CD4-positive, alpha-beta T cell treated with Interleukin-4 for 4 hours (primary cell): ENCODE data around the gene ZFP14.

Experiments used
- DNase-seq: peaks from one replicate; pipeline ENCODE4 v3.0.0-alpha.2; 2020

Gene ZFP14

DNA sequence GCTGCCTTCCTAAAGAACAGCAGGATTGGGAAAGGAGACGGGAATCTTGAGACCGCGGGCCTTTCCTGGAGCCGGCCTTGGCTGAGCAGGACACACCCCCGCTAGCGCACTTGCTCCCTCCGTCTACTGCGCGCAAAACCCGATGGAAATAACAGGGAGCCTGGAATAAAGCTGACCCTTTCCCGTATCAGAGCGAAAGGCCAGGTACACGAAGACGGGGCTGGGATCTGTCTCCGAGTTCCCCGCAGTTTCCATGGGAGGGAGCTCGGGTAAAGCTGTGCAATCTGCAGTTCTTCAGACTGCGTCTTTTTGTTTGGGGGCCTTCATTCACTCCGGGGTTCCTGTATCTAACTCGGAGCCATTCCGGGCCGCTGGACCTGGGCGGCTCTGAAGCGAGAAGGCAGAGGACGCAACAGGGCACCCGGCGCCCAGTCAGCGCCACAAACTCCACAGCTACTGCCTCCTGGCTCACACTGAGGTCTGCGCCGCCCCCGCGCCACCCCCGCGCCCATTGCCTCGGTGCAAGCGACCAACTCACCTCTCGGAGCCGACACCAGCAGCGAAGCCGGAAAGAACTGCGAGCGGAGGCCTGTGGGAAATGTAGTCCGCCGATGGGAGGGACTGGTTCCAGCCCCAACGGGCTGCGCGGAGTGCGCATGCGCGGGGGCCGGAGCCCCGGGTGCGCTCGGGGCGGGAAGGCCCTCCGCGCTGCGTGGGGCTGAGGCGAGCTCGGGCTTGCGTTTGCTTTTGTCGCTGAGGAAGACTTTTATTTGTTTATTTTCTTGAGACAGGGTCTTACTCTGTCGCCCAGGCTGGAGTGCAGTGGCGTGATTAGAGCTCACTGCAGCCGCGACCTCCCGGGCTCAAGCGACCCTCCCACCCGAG, at the start of gene ZFP14:
TSS of gene ZFP14 (minus strand) at position 577 of the 885 bp plus-strand sequence. CDS start 11,309 bp downstream, outside the sequence.
- DNase-seq = peak; percentile 96

DNA sequence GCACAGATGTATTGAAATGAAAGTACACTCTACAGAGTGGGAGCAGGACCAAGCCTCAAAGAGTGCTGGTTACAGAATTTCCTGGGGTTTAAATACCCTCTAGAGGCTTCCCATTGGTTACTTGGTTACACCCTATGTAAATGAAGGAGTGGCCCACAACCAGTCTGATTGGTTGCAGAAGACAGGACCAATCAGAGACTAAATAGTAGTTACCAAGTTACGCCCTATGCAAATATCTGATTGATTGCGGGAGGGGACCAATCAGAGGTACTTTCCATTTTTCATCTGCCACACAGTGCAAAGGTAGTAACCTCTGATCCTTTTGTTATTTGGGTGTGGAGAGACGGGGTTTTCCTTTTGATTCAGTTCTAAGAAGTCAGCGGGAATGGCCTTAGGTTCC, 44.9 kb upstream of the ZFP14 start:
- DNase-seq = no peak

DNA sequence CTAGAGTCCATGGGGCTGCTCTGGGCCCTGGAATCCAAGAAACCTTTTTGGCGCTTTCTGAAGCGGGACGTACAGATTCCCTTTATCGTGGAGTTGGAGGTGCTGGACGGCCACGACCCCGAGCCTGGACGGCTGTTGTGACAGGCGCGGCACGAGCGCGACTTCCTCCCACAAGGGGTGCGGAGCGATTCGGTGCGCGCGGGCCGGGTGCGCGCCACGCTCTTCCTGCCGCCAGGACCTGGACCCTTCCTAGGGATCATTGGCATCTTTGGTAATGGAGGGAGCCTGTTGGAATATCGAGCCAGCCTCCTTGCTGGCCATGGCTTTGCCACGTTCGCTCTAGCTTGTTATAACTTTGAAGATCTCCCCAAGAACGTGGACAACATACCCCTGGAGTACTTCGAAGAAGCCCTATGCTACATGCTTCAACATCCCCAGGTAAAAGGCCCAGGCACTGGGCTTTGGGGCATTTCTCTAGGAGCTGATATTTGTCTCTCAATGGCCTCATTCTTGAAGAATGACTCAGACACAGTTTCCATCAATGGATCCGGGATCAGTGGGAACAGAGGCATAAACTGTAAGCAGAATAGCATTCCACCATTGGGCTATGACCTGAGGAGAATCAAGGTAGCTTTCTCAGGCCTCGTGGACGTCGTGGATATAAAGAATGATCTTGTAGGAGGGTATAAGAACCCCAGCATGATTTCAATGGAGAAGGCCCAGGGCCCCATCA, 42.9 kb upstream of the ZFP14 start:
- DNase-seq = no peak

DNA sequence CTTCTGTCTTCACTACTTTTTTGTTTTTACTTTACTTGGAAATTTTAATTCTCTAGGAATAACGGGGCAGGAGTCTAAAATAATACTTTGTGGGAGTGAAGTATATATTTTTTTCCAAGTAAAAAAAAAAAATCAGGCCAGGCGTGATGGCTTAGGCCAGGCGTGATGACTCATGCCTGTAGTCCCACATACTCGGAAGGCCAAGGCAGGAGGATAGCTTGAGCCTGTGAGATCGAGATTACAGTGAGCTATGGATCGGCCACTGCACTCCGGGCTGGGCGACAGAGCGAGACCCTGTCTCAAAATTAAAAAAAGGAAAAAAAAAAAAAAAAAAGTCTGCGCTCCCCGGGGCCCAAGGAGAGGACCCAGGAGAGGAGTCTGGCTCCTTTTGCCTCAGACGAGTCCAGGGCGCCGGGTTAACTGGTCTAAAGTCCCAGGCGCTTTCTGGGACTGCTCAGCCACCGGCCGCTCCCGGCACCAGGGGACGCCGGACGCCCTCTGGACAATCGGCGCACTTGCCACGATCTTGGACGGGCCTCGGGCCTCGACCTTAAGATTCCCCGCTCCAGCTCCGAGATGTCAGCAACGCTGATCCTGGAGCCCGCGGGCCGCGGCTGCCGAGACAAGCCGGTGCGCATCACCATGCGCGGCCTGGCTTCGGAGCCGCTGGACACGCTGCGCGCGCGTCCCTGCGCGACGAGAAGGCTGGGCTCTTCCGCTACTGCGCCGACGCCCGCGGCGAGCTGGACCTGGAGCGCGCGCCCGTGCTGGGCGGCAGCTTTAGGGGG, 42.2 kb upstream of the ZFP14 start:
- no peak for DNase-seq

DNA sequence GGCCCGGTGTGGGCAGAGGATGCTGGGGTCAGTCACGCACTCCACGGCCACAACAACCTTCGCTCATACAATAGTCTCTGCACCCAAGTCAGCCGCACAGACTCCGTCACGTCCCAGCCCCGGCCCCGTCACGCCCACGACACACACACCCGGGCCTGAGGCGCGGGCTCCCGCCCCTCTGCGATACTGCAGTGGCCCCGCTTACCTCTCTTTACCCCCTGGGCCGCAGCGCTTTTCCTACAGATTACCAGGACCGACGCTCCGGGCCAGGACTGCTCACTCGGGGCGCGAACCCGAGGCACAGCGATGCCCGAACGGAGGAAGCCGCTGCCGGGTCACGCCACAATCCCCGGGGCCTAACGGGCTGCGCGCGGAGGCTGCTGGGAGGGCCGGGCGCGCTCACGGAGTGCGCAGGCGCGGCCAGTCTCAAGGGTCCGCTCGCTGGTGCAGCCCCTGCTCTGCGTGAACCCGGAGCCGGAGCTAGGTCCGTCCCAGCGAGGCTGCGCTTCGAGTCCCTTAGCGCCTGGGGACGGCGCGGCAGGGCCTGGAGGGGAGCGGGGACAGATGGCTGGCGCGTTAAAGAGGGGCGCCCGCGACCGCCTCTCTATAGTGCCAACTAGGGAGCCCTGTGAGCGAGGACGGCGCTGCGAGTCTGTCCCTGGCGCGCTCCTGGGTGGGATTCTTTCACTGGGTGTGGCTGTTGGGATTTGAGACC, 39.4 kb upstream of the ZFP14 start, which contains the start of gene ZFP82:
TSS of gene ZFP82 (minus strand) at position 358 of the 715 bp plus-strand sequence. CDS start 8,855 bp downstream, outside the sequence.
- peak; percentile 72 for DNase-seq

- no peak for DNase-seq
These were observed 38.8 kb upstream of the ZFP14 start for GRCh38 chr19:36417752-36418286.

DNA sequence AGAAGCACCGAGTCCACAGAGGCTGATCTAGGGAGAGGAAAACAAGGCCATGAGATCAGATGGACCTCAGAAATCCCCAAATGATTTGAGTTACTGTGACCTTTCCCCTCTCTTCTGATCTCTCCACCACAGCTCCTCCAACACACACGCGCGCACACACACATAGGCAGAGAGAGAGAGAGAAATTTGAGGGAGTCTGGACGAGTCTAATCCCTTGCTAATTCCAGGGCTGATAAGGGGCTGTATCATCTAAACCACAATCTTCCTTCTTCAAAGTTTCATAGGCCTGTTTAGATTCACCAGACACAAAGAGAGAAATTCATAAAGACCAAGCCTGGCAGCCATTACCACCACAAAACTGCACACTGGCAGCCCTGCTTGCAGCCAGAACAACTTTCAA, 30.8 kb upstream of the ZFP14 start:
- no peak for DNase-seq

DNA sequence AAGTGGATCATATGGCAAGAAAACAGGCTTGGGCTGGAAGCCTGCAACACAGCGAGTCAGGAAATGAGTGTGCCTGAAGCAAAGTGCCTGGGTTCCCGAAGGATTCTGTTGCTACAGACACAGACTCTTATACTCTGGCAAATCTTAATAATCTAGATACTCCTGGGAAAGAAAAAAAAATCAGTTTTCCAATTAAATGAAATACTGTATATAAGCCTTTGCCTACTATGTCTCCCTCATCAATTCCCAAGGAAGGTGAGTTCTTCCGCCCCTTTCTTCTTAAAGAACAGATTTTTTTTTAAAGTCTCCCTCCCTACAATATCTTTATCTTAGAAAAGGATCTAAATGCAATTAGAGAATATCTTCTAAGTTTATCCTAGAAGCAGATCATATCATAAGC, 29.1 kb upstream of the ZFP14 start:
- no peak for DNase-seq

GRCh38 chr19:36404498-36404897, 25.5 kb upstream of the ZFP14 start:
- no peak for DNase-seq

GRCh38 chr19:36401475-36401874, 22.5 kb upstream of the ZFP14 start:
- no peak for DNase-seq

- no peak for DNase-seq
These were observed 19.6 kb upstream of the ZFP14 start for GRCh38 chr19:36398571-36398970.

GRCh38 chr19:36392916-36393673, 14.1 kb upstream of the ZFP14 start:
- no peak for DNase-seq

DNA sequence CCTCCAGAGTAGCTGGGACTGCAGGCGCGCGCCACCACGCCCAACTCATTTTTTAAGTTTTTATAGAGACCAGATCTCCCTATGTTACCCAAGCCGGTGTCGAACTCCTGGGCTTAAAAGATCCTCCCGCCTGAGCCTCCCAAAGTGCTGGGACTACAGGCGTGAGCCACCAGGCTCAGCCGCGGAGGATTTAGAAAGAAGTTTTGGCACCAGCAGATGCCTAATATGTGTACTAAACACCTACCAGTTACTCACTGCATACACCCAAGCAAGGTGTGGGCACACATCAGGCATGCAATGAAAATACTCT, 464 bp upstream of the ZFP14 start:
- no peak for DNase-seq

GRCh38 chr19:36377541-36378178, 1.3 kb downstream of the ZFP14 start:
- DNase-seq = no peak

GRCh38 chr19:36373638-36374156, 5.3 kb downstream of the ZFP14 start:
- no peak for DNase-seq

- no peak for DNase-seq
These were observed 7.1 kb downstream of the ZFP14 start for GRCh38 chr19:36371886-36372285.

- DNase-seq = no peak
These were observed 15.2 kb downstream of the ZFP14 start for GRCh38 chr19:36363845-36364244.

DNA sequence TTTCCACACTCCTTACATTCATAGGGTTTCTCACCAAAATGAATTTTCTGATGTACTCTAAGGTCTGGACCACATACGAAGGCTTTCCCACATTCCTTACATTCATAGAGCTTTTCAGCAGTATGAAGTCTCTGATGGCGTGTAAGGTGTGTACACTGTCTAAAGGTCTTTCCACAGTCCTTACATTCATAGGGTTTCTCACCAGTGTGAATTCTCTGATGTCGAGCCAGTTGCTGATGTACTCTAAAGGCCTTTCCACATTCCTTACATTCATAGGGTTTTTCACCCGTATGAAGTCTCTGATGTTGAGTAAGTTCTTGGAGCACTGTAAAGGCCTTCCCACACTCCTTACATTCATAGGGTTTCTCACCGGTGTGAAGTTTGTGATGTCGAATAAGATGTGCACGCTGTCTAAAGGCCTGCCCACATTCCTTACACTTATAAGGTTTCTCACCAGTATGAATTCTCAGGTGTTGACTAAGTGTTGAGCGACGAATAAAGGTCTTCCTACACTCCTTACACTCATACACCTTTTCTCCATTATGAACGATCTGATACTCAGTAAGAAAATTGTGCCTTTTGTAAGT, 38.1 kb downstream of the ZFP14 start:
- no peak for DNase-seq

- peak; percentile 77 for DNase-seq
These were observed 47.4 kb downstream of the ZFP14 start for GRCh38 chr19:36331353-36332228.
